DOHH2 (cell line): ENCODE results near the gene CDC5L.

Source experiments
- CTCF ChIP-seq: fragments of 200-600 bp; sonication (generic); IDR thresholded peaks from one replicate; pipeline ENCODE4 v1.5.1; 2014; ENCODE audit warnings: antibody characterized with exemption, mild to moderate bottlenecking, low read depth, low read length; ENCODE audit not compliant: poor library complexity, severe bottlenecking
- EZH2phosphoT487 ChIP-seq: fragments of 200-600 bp; sonication (generic); IDR thresholded peaks from 2 replicates; pipeline ENCODE4 v1.6.1; 2017; ENCODE audit warnings: borderline replicate concordance, mild to moderate bottlenecking, antibody characterized with exemption, low read length, moderate library complexity, mixed read lengths

GRCh38 chr6:44404022-44404714, 16.7 kb downstream of the CDC5L start:
- TF ChIP-seq CTCF = no peak
- TF ChIP-seq EZH2phosphoT487 = no peak
